Measurements from ENCODE around the gene PANX2. TPM values are rescaled to one million over a fixed set of nuclear protein-coding genes. Genes with fewer than 3 reads are reported as not detected.

Gene PANX2
- total RNA-seq, 1 experiment from 2014 or later, result 0.77 TPM

DNA sequence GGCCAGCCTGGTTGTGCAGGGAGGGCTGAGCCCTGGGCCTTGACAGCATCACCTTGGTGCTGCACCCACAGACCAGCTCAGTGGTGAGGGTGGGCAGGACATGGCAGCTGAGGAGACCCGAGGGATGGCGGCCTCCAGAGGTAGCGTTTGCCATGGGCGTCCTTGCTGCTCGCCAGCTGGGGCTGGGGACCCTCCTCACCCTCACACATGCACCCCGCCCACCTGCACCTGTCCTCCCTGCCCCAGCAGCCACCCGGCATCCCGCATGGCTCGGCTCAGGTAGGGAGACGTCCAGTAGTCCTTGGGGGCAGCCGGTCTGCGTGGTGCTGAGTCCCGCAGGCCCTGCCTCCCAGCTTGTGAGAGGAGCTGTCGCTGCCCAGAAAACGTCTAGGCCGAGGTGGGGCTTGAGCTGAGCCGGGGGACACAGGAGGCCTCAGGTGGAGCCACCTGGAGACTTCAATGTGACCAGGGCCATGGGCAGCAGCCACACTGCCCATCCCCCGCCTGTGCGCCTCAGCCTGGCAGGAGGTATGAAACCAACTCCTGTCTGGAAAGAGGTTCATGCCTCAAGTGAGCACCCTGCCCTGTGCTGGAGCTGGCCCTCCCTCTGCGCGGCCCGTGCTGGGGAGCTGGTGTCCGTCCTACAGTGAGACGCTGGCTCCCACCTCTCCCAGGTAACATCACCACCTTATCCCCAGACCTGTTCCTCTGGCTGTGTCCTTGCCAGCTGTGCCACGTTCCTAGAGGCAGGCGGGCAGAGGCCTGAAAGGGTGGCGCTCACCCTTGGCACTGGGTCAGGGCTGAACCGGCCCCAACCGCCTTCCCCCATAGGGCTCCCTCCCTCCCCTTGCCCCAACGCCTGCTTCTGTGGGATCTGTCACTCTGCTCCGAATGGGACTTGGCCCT, 11.9 kb downstream of the PANX2 start:
- ChIA-PET CTCF (no interaction called here), POLR2A (no interaction called here)
- TF ChIP-seq, protein P1, sequence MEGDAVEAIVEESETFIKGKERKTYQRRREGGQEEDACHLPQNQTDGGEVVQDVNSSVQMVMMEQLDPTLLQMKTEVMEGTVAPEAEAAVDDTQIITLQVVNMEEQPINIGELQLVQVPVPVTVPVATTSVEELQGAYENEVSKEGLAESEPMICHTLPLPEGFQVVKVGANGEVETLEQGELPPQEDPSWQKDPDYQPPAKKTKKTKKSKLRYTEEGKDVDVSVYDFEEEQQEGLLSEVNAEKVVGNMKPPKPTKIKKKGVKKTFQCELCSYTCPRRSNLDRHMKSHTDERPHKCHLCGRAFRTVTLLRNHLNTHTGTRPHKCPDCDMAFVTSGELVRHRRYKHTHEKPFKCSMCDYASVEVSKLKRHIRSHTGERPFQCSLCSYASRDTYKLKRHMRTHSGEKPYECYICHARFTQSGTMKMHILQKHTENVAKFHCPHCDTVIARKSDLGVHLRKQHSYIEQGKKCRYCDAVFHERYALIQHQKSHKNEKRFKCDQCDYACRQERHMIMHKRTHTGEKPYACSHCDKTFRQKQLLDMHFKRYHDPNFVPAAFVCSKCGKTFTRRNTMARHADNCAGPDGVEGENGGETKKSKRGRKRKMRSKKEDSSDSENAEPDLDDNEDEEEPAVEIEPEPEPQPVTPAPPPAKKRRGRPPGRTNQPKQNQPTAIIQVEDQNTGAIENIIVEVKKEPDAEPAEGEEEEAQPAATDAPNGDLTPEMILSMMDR (IDR thresholded peaks at IDR 0.05; ENCODE audit: unreplicated experiment), result no peak
- no peak overlapping the region for H3K27ac Mint-ChIP-seq (ENCODE audit: low read depth, unreplicated experiment)
- intact Hi-C loops (cut with micrococcal nuclease), result no loop called here
- no peaks in the 10 kb centered on the region for H3K27me3 Mint-ChIP-seq (ENCODE audit: insufficient read depth, unreplicated experiment)
- no peaks in the 10 kb centered on the region for H3K36me3 Mint-ChIP-seq (ENCODE audit: insufficient read depth, unreplicated experiment)
- H3K4me1 Mint-ChIP-seq (ENCODE audit: insufficient read depth, unreplicated experiment), result no peaks in the 10 kb centered on the region
- H3K9me3 Mint-ChIP-seq (ENCODE audit: unreplicated experiment), result no peaks in the 10 kb centered on the region
- no peak for DNase-seq (ENCODE audit: unreplicated experiment)
- no TSS peak for BruUV-seq (replicated peaks)
- no peak overlapping the region for H3K4me3 Mint-ChIP-seq (ENCODE audit: unreplicated experiment)

GRCh38 chr22:50183141-50183971, 12.8 kb downstream of the PANX2 start:
- Mint-ChIP-seq H3K9me3 (ENCODE audit: unreplicated experiment) (no peaks in the 10 kb centered on the region), H3K36me3 (ENCODE audit: insufficient read depth, unreplicated experiment) (no peaks in the 10 kb centered on the region), H3K27me3 (ENCODE audit: insufficient read depth, unreplicated experiment) (no peaks in the 10 kb centered on the region), H3K4me3 (ENCODE audit: unreplicated experiment) (no peak overlapping the region), H3K4me1 (ENCODE audit: insufficient read depth, unreplicated experiment) (no peaks in the 10 kb centered on the region), H3K27ac (ENCODE audit: low read depth, unreplicated experiment) (no peak overlapping the region)
- intact Hi-C loops (cut with micrococcal nuclease), result no loop called here
- DNase-seq (ENCODE audit: unreplicated experiment), result no peak
- TF ChIP-seq, protein P1 (IDR thresholded peaks at IDR 0.05; ENCODE audit: unreplicated experiment), result no peak
- ChIA-PET CTCF (interaction anchor here (0.6 kb wide), 1 partner anchor 35 kb away, joined by 3 read pairs; no protein-coding TSS in a partner anchor), POLR2A (no interaction called here)
- BruUV-seq (replicated peaks), result no TSS peak

DNA sequence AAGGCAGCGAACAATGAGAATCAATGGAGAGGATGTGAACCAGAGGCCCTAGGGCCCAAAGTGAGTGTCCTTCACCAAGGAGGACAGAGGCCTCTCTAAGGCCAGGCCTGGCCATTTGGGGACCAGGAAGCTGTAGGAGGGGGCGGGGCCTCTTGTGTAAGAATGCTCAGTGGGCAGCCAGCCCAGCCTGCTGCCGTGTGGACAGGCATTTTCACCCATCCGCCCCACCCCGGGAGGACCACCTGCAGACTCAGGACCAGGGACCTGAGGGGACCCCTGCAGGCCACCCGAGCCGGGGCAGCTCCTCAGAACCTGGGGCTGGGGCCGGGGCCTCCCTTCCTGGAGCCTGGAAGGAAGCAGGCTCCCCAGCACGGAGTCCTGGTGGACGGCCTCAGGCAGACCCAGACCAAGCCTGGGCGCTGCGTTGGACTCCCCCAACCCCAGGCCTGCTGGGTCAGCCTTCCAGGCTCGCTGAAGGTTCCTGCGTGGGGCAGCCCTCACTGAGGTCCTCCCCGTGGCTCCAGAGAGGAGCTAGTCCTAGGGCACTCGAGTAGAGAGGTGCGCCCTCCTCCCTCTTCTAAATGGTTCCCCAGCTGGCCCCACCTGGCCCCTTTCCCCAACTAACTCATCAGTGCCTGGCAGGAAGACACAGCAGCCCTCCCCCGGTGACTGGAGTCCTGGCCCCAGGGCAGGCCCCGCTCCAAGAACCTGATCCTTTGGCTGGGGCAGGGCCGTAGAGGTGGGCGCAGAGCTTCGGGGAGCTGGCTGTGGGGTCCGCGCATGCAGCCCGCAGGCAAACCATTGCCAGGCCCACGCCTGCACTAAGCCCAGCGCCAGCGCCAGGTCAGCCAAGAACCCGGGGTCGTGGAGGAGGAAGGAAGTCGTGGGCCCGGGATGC, 13.7 kb downstream of the PANX2 start:
- Mint-ChIP-seq H3K9me3 (ENCODE audit: unreplicated experiment) (no peaks in the 10 kb centered on the region), H3K36me3 (ENCODE audit: insufficient read depth, unreplicated experiment) (no peaks in the 10 kb centered on the region), H3K27ac (ENCODE audit: low read depth, unreplicated experiment) (peak overlapping the region; percentile 70), H3K27me3 (ENCODE audit: insufficient read depth, unreplicated experiment) (no peaks in the 10 kb centered on the region), H3K4me3 (ENCODE audit: unreplicated experiment) (peak overlapping the region; percentile 64), H3K4me1 (ENCODE audit: insufficient read depth, unreplicated experiment) (no peaks in the 10 kb centered on the region)
- BruUV-seq (replicated peaks), result no TSS peak
- TF ChIP-seq, protein P1 (IDR thresholded peaks at IDR 0.05; ENCODE audit: unreplicated experiment), result no peak
- POLR2A ChIA-PET, result no interaction called here
- peak; percentile 62 for DNase-seq (ENCODE audit: unreplicated experiment)
- intact Hi-C loops (cut with micrococcal nuclease), result no loop called here
- CTCF ChIA-PET, result interaction anchor here (0.6 kb wide), 2 partner anchors 10 to 36 kb away, joined by 3 read pairs; no protein-coding TSS in a partner anchor

Measured in MCF 10A (cell line).